Glutamatergic neuron (in vitro differentiated cells): Measurements from ENCODE around the gene F2R. TPM values are rescaled to one million over a fixed set of nuclear protein-coding genes. Genes with fewer than 3 reads are reported as not detected.

Experiments
- DNase-seq: peaks from one replicate; pipeline ENCODE4 v3.0.0; 2022
- H3K27ac Mint-ChIP-seq: one replicate; pipeline ENCODE4 v1.8.0; 2020; ENCODE audit warnings: mild to moderate bottlenecking, mixed read lengths, inconsistent platforms; ENCODE audit not compliant: unreplicated experiment
- H3K27me3 Mint-ChIP-seq: one replicate; pipeline ENCODE4 v1.8.0; 2020; ENCODE audit warnings: mild to moderate bottlenecking, moderate library complexity, mixed read lengths, inconsistent platforms; ENCODE audit not compliant: unreplicated experiment
- H3K36me3 Mint-ChIP-seq: one replicate; pipeline ENCODE4 v1.8.0; 2020; ENCODE audit warnings: mild to moderate bottlenecking, mixed read lengths, inconsistent platforms; ENCODE audit not compliant: unreplicated experiment
- H3K4me1 Mint-ChIP-seq: one replicate; pipeline ENCODE4 v1.8.0; 2020; ENCODE audit warnings: mild to moderate bottlenecking, low read depth, mixed read lengths, inconsistent platforms; ENCODE audit not compliant: unreplicated experiment
- H3K4me3 Mint-ChIP-seq: one replicate; pipeline ENCODE4 v1.8.0; 2020; ENCODE audit warnings: mild to moderate bottlenecking, mixed read lengths, inconsistent platforms; ENCODE audit not compliant: unreplicated experiment
- H3K9me3 Mint-ChIP-seq: one replicate; pipeline ENCODE4 v1.8.0; 2020; ENCODE audit warnings: mild to moderate bottlenecking, moderate library complexity, mixed read lengths, inconsistent platforms; ENCODE audit not compliant: unreplicated experiment
- total RNA-seq: library from RNA; stranded (reverse); fragmentation: NEBNext Ultra II Directional; extraction: Animal tissue kit (Norgen Biotek cat#: 25700); gene quantifications from one replicate; pipeline ENCODE4 v1.2.1, GENCODE V29; 2021; ENCODE audit not compliant: unreplicated experiment
- TF ChIP-seq, protein P1 (sequence below): fragments of 200-600 bp; sonication (generic); IDR thresholded peaks from one replicate; pipeline ENCODE4 v1.5.0; 2021; ENCODE audit not compliant: partially characterized antibody, unreplicated experiment

Gene F2R
- total RNA-seq, 1 donor from 2014 or later: 59.3 TPM

DNA sequence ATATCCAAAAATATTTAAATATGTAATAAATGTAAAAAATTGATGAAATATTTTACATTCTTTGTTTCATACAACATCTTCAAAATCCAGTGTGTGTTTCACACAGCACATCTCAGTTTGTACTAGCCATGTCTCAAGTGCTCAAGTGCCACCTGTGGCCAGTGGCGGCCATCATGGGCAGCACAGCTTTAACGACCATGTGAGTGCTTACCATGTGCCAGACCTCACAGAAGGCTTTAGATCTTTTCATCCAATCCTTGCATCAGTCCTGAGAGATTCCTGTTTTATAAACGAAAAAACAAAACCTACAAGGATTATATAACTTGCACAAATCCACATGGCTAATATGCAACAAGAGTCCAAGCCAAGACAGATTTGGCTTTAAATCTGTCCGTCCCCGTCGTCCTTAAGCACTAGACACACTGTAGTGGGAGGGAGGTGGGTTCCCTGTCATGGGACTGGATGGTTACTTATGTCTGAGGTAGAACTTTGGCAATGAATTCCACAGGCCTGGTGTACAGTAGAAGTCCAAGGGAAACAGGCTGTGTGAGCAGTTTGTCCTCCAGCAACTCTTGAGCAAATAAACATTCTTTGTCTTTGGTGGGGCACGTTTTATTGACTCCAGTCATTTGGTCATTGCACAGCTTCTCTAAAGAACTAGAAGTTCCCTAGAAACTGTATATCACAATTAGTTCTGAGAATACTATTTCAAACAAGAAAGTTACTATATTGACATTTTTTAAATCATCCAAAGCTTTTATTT is 25.0 kb upstream of the F2R start:
- no peaks in the 10 kb centered on the region for H3K9me3 Mint-ChIP-seq
- no peak overlapping the region for H3K27ac Mint-ChIP-seq
- TF ChIP-seq, protein P1, sequence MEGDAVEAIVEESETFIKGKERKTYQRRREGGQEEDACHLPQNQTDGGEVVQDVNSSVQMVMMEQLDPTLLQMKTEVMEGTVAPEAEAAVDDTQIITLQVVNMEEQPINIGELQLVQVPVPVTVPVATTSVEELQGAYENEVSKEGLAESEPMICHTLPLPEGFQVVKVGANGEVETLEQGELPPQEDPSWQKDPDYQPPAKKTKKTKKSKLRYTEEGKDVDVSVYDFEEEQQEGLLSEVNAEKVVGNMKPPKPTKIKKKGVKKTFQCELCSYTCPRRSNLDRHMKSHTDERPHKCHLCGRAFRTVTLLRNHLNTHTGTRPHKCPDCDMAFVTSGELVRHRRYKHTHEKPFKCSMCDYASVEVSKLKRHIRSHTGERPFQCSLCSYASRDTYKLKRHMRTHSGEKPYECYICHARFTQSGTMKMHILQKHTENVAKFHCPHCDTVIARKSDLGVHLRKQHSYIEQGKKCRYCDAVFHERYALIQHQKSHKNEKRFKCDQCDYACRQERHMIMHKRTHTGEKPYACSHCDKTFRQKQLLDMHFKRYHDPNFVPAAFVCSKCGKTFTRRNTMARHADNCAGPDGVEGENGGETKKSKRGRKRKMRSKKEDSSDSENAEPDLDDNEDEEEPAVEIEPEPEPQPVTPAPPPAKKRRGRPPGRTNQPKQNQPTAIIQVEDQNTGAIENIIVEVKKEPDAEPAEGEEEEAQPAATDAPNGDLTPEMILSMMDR: no peak
- no peaks in the 10 kb centered on the region for H3K4me1 Mint-ChIP-seq
- H3K36me3 Mint-ChIP-seq: no peaks in the 10 kb centered on the region
- H3K4me3 Mint-ChIP-seq: no peak overlapping the region
- no peaks in the 10 kb centered on the region for H3K27me3 Mint-ChIP-seq
- DNase-seq: no peak

DNA sequence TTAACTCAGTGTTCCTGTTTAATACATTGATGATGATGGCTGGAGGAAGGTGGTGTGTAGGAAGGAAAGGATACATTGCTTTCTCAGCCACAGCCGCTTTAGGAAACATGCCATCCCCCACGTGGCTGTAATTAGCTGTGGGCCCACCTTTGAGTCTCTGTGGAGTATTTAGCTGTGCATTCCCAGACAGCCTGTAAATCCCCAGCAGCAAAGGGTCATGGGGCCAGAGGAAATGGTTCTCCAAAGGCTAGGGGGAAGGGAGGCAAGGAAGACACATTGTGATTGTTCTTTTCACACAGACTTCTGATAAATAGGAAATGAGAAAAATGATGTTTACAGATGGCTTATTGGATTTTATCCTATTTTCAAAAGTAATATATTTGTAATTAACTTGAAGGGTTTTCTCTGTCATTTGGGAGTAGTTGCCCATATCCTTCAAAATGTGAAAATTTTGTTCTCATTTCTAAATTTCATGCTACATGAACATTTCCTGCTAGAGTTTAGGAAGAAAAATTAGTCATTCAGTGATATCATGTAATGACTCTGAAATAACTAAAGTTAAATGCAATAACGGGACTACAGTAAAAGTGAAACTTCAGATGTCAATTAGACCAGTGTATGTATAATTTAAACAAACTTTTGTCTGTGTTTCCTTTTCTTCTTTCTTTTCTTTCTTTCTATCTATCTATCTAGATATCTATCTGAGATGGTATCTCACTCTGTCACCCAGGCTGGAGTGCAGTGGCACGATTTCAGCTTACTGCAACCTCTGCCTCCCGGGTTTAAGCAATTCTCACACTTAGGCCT is 24.3 kb upstream of the F2R start:
- no peak for DNase-seq
- Mint-ChIP-seq H3K27me3 (no peaks in the 10 kb centered on the region), H3K36me3 (no peaks in the 10 kb centered on the region), H3K9me3 (no peaks in the 10 kb centered on the region), H3K4me1 (no peaks in the 10 kb centered on the region), H3K4me3 (no peak overlapping the region), H3K27ac (no peak overlapping the region)
- TF ChIP-seq, protein P1: no peak

- Mint-ChIP-seq H3K27ac (no peak overlapping the region), H3K36me3 (no peaks in the 10 kb centered on the region), H3K4me1 (no peaks in the 10 kb centered on the region), H3K4me3 (no peak overlapping the region), H3K9me3 (no peaks in the 10 kb centered on the region), H3K27me3 (no peaks in the 10 kb centered on the region)
- TF ChIP-seq, protein P1: no peak
- DNase-seq: no peak
Observed at GRCh38 chr5:76692274-76692540, 23.7 kb upstream of the F2R start.

GRCh38 chr5:76692651-76693050 is 23.3 kb upstream of the F2R start:
- no peak for DNase-seq

More at GRCh38 chr5:76692651-76693050, 23.3 kb upstream of the F2R start:
- Mint-ChIP-seq H3K27me3 (no peaks in the 10 kb centered on the region), H3K27ac (no peak overlapping the region), H3K36me3 (no peaks in the 10 kb centered on the region), H3K4me3 (no peak overlapping the region), H3K4me1 (no peaks in the 10 kb centered on the region), H3K9me3 (no peaks in the 10 kb centered on the region)
- TF ChIP-seq, protein P1: no peak
